K562 (cell line): ENCODE results near the gene LSM8. TPM values are rescaled to one million over a fixed set of nuclear protein-coding genes. Genes with fewer than 3 reads are reported as not detected.

Experiments used
- CBX3 ChIP-seq, 2 experiments: IDR thresholded peaks; 1 replicate in 1 of 2; 2 replicates in 1 of 2; pipeline ENCODE4 v1.6.1; 2012; ENCODE audit warnings: inconsistent platforms in 2 of 2, low read length in 2 of 2, borderline replicate concordance in 1 of 2, control low read depth in 1 of 2
- DDX20 ChIP-seq: fragments of 450-650 bp; IDR thresholded peaks from 2 replicates; pipeline ENCODE4 v1.6.1; 2016; ENCODE audit warnings: missing genetic modification characterization, low read depth, mild to moderate bottlenecking, missing compliant biosample characterization, moderate library complexity
- ELF4 ChIP-seq: fragments of 450-650 bp; formaldehyde crosslinking; IDR thresholded peaks from 2 replicates; pipeline ENCODE4 v1.4.0; 2022; ENCODE audit warnings: missing genetic modification characterization
- FIP1L1 ChIP-seq: fragments of 200-400 bp; formaldehyde crosslinking; IDR thresholded peaks from 2 replicates; pipeline ENCODE4 v1.6.1; 2018; ENCODE audit warnings: mild to moderate bottlenecking, low read depth, low read length; ENCODE audit not compliant: poor library complexity, severe bottlenecking
- FOXM1 ChIP-seq, 2 experiments: fragments of 450-650 bp in 1 of 2; sonication (generic) in 1 of 2; formaldehyde crosslinking in 1 of 2; IDR thresholded peaks; 2 replicates each; pipeline versions ENCODE4 v1.6.1 to v1.9.0; 2017 to 2022; ENCODE audit warnings: low read depth in 2 of 2, mild to moderate bottlenecking in 2 of 2, missing genetic modification reagents in 1 of 2, moderate library complexity in 1 of 2
- GATA2 ChIP-seq: sonication (generic); formaldehyde crosslinking; IDR thresholded peaks from 2 replicates; pipeline ENCODE4 v1.4.0; 2020; ENCODE audit warnings: mild to moderate bottlenecking, missing genetic modification reagents
- MED1 ChIP-seq: sonication (generic); formaldehyde crosslinking; IDR thresholded peaks from 2 replicates; pipeline ENCODE4 v1.8.1; 2023; ENCODE audit warnings: missing genetic modification reagents, borderline replicate concordance
- MTF1 ChIP-seq: fragments of 250-450 bp; sonication (Bioruptor Pico); IDR thresholded peaks from 2 replicates; pipeline ENCODE4 v1.9.0; 2021; ENCODE audit warnings: moderate library complexity, mild to moderate bottlenecking, inconsistent platforms, borderline replicate concordance
- NCOA1 ChIP-seq: fragments of 450-650 bp; IDR thresholded peaks from 2 replicates; pipeline ENCODE4 v1.6.1; 2016; ENCODE audit warnings: low read depth
- NR2C2 ChIP-seq, 2 experiments: fragments of 200-800 bp in 1 of 2; sonication (Bioruptor generic) in 1 of 2; sonication (generic) in 1 of 2; formaldehyde crosslinking in 1 of 2; IDR thresholded peaks; 2 replicates each; pipeline versions ENCODE4 v1.6.1 to v1.8.0; 2016 to 2022; ENCODE audit warnings: mild to moderate bottlenecking in 1 of 2, missing compliant biosample characterization in 1 of 2, missing genetic modification characterization in 1 of 2, missing genetic modification reagents in 1 of 2
- POLR2AphosphoS5 ChIP-seq: IDR thresholded peaks from 2 replicates; pipeline ENCODE4 v1.6.1; 2011; ENCODE audit warnings: mild to moderate bottlenecking, low read depth, low read length, moderate library complexity; ENCODE audit not compliant: control insufficient read depth, insufficient read depth
- PPARD ChIP-seq: fragments of 250-450 bp; sonication (Bioruptor Pico); IDR thresholded peaks from 2 replicates; pipeline ENCODE4 v1.8.0; 2022; ENCODE audit warnings: inconsistent platforms, mild to moderate bottlenecking, moderate library complexity
- RUNX1 ChIP-seq: sonication (generic); IDR thresholded peaks from 2 replicates; pipeline ENCODE4 v1.6.1; 2016; ENCODE audit warnings: antibody characterized with exemption, low read depth
- SAFB2 ChIP-seq: fragments of 200-400 bp; formaldehyde crosslinking; IDR thresholded peaks from 2 replicates; pipeline ENCODE4 v1.6.1; 2018; ENCODE audit warnings: borderline replicate concordance, low read length, low read depth, moderate library complexity; ENCODE audit not compliant: severe bottlenecking
- SMAD2 ChIP-seq: fragments of 150-350 bp; IDR thresholded peaks from 2 replicates; pipeline ENCODE4 v1.6.1; 2014; ENCODE audit warnings: low read depth, mild to moderate bottlenecking, low read length
- SMC3 ChIP-seq: conservative IDR thresholded peaks from 2 replicates; pipeline ENCODE4 v1.6.1; 2011; ENCODE audit warnings: low read depth, low read length, improper control_type of control experiment; ENCODE audit not compliant: insufficient read depth
- SP2 ChIP-seq: IDR thresholded peaks from 2 replicates; pipeline ENCODE4 v1.6.1; 2011; ENCODE audit warnings: mild to moderate bottlenecking, low read depth, low read length, moderate library complexity; ENCODE audit not compliant: poor library complexity, severe bottlenecking; ENCODE audit errors: extremely low read depth
- ZEB2 ChIP-seq: fragments of 450-650 bp; IDR thresholded peaks from 2 replicates; pipeline ENCODE4 v1.6.1; 2016
- ZFPM2 ChIP-seq: fragments of 250-450 bp; sonication (Bioruptor Pico); IDR thresholded peaks from 2 replicates; pipeline ENCODE4 v1.5.1; 2022; ENCODE audit warnings: mild to moderate bottlenecking
- ZNF12 ChIP-seq: sonication (generic); formaldehyde crosslinking; IDR thresholded peaks from 2 replicates; pipeline ENCODE4 v1.4.0; 2020; ENCODE audit warnings: mild to moderate bottlenecking, missing genetic modification reagents
- ZNF57 ChIP-seq: fragments of 450-650 bp; formaldehyde crosslinking; IDR thresholded peaks from 2 replicates; pipeline ENCODE4 v1.4.0; 2020; ENCODE audit warnings: mild to moderate bottlenecking, moderate library complexity
- ZSCAN29 ChIP-seq: fragments of 450-650 bp; IDR thresholded peaks from 2 replicates; pipeline ENCODE4 v1.6.1; 2017
- polyA plus RNA-seq, 8 experiments: library from polyadenylated mRNA; depleted of rRNA in 4 of 8; stranded (reverse) in 5 of 8; unstranded in 3 of 8; fragments of >200 nt; fragmentation: Nextera tagmentation in 2 of 8; fragmentation: Illumina TruSeq in 1 of 8; extraction: Ambion mirVana in 2 of 8; extraction: Trizol in 1 of 8; gene quantifications; 2 replicates each; pipeline versions ENCODE4 v1.2.1 to v1.2.3, GENCODE V29; 2011 to 2014; ENCODE audit warnings: inconsistent platforms in 1 of 8, missing spikeins in 1 of 8
- total RNA-seq, 7 experiments: library from RNA; depleted of rRNA in 6 of 7; stranded (reverse); fragments of >200 nt in 6 of 7; fragmentation: Illumina TruSeq in 2 of 7; extraction: Trizol in 2 of 7; gene quantifications; 2 replicates each; pipeline versions ENCODE4 v1.2.1 to v1.2.3, GENCODE V29; 2011 to 2021; ENCODE audit warnings: low replicate concordance in 1 of 7
- TF ChIP-seq, protein P1 (sequence below): fragments of 250-450 bp; sonication (Bioruptor Pico); IDR thresholded peaks from 2 replicates; pipeline ENCODE4 v1.5.0; 2020; ENCODE audit warnings: mild to moderate bottlenecking
- TF ChIP-seq, protein P2 (sequence below): sonication (generic); formaldehyde crosslinking; IDR thresholded peaks from 2 replicates; pipeline ENCODE4 v1.8.0; 2022; ENCODE audit warnings: missing genetic modification reagents, mild to moderate bottlenecking, moderate library complexity, borderline replicate concordance
- TF ChIP-seq, protein P3 (sequence below): sonication (generic); formaldehyde crosslinking; IDR thresholded peaks from 2 replicates; pipeline ENCODE4 v1.9.0; 2022; ENCODE audit warnings: mild to moderate bottlenecking, missing genetic modification reagents
- TF ChIP-seq, protein P4 (sequence below), 2 experiments: fragments of 200-800 bp in 1 of 2; sonication (Bioruptor generic) in 1 of 2; sonication (generic) in 1 of 2; formaldehyde crosslinking in 1 of 2; IDR thresholded peaks in 1 of 2; conservative IDR thresholded peaks in 1 of 2; 2 replicates each; pipeline versions ENCODE4 v1.5.0 to v1.6.1; 2016 to 2020; ENCODE audit warnings: missing compliant biosample characterization in 1 of 2, missing genetic modification characterization in 1 of 2, missing genetic modification reagents in 1 of 2

LSM8 gene
- total and polyA plus RNA-seq, 9 of the 15 experiments (the other 6 are each of a cell fraction or from before 2014, with no cell fraction given) = 81.5 to 340 (median 180) TPM

DNA sequence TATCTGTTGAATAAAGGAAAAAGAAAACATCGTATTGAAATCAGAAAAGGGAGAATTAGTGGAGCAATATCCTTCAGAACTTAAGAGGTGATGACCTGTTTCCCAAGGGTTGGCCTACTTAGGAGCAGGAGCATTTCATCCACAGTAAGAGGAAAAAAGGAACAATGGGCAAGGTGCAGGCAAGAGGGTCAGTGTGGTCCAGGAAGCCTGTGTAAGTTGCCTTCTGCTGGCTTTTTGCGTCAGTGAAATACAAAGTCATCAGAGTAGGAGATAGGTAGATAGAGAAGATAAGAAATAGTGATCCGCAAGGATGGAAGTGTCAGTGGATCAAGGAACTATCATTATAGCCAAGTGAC, 35.2 kb downstream of the LSM8 start (continued):
- TF ChIP-seq FOXM1 (IDR thresholded peaks at IDR 0.05; ENCODE audit: low read depth) = no peak
- no peak for TF ChIP-seq FOXM1 (CRISPR knock-in tag; IDR thresholded peaks at IDR 0.05; ENCODE audit: low read depth)
- TF ChIP-seq POLR2AphosphoS5 = no peak
- TF ChIP-seq SMAD2 = no peak
- TF ChIP-seq RUNX1 = no peak
- TF ChIP-seq PPARD (CRISPR knock-in tag) = no peak
- no peak for TF ChIP-seq ELF4
- no peak for TF ChIP-seq ZNF12 (CRISPR knock-in tag)
- TF ChIP-seq MTF1 (CRISPR knock-in tag) = no peak
- no peak for TF ChIP-seq SMC3
- TF ChIP-seq, protein P1, sequence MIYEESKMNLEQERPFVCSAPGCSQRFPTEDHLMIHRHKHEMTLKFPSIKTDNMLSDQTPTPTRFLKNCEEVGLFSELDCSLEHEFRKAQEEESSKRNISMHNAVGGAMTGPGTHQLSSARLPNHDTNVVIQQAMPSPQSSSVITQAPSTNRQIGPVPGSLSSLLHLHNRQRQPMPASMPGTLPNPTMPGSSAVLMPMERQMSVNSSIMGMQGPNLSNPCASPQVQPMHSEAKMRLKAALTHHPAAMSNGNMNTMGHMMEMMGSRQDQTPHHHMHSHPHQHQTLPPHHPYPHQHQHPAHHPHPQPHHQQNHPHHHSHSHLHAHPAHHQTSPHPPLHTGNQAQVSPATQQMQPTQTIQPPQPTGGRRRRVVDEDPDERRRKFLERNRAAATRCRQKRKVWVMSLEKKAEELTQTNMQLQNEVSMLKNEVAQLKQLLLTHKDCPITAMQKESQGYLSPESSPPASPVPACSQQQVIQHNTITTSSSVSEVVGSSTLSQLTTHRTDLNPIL (CRISPR knock-in tag) = 0 out of 2 replicates have a peak, but pooled peaks have one; percentile 7
- no peak for TF ChIP-seq NCOA1
- TF ChIP-seq ZEB2 = peak; percentile 18; the same call in 1 of the 2 replicates
- no peak for TF ChIP-seq DDX20
- no peak for TF ChIP-seq ZNF57 (CRISPR knock-in tag)
- TF ChIP-seq, protein P2, sequence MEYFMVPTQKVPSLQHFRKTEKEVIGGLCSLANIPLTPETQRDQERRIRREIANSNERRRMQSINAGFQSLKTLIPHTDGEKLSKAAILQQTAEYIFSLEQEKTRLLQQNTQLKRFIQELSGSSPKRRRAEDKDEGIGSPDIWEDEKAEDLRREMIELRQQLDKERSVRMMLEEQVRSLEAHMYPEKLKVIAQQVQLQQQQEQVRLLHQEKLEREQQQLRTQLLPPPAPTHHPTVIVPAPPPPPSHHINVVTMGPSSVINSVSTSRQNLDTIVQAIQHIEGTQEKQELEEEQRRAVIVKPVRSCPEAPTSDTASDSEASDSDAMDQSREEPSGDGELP (CRISPR knock-in tag) = no peak
- TF ChIP-seq, protein P3, sequence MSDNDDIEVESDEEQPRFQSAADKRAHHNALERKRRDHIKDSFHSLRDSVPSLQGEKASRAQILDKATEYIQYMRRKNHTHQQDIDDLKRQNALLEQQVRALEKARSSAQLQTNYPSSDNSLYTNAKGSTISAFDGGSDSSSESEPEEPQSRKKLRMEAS (CRISPR knock-in tag) = no peak
- TF ChIP-seq GATA2 (CRISPR knock-in tag) = no peak
- no peak for TF ChIP-seq CBX3 (IDR thresholded peaks at IDR 0.05; ENCODE audit: borderline replicate concordance in 1 of 2, low read length in 2 of 2)
- no peak for TF ChIP-seq SP2
- no peak for TF ChIP-seq NR2C2 (CRISPR knock-in tag; IDR thresholded peaks at IDR 0.05)
- TF ChIP-seq NR2C2 (tag; IDR thresholded peaks at IDR 0.05) = no peak
- no peak for TF ChIP-seq ZFPM2 (CRISPR knock-in tag)
- no peak for TF ChIP-seq FIP1L1
- TF ChIP-seq ZSCAN29 = no peak
- TF ChIP-seq MED1 (CRISPR knock-in tag) = no peak
- TF ChIP-seq, protein P4, sequence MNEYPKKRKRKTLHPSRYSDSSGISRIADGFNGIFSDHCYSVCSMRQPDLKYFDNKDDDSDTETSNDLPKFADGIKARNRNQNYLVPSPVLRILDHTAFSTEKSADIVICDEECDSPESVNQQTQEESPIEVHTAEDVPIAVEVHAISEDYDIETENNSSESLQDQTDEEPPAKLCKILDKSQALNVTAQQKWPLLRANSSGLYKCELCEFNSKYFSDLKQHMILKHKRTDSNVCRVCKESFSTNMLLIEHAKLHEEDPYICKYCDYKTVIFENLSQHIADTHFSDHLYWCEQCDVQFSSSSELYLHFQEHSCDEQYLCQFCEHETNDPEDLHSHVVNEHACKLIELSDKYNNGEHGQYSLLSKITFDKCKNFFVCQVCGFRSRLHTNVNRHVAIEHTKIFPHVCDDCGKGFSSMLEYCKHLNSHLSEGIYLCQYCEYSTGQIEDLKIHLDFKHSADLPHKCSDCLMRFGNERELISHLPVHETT (CRISPR knock-in tag; conservative IDR thresholded peaks at IDR 0.05 in 1 of 2, IDR thresholded peaks at IDR 0.05 in 1 of 2) = no peak
- no peak for TF ChIP-seq SAFB2
